GM12892 (cell line): ENCODE results near the gene GPS1.
A peak's percentile ranks its signal among the peaks of the same experiment; 100 is the strongest.

Experiments used
- DNase-seq: peaks from one replicate; pipeline ENCODE4 v3.0.0; 2011; ENCODE audit not compliant: insufficient read length
- FAIRE-seq: peaks from 2 replicates; lab custom pipeline; 2011; peaks lifted over from hg19 to GRCh38; lab: Jason Lieb, UNC
- POLR2A ChIP-seq: IDR thresholded peaks from 2 replicates; pipeline ENCODE4 v1.6.1; 2011; ENCODE audit warnings: low read depth, low read length, control low read depth
- POLR2AphosphoS5 ChIP-seq: IDR thresholded peaks from 2 replicates; pipeline ENCODE4 v1.6.1; 2011; ENCODE audit warnings: low read depth, low read length, control low read depth
- TAF1 ChIP-seq: IDR thresholded peaks from 2 replicates; pipeline ENCODE4 v1.6.1; 2011; ENCODE audit warnings: low read depth, mild to moderate bottlenecking, control low read depth, low read length, borderline replicate concordance

Gene GPS1

DNA sequence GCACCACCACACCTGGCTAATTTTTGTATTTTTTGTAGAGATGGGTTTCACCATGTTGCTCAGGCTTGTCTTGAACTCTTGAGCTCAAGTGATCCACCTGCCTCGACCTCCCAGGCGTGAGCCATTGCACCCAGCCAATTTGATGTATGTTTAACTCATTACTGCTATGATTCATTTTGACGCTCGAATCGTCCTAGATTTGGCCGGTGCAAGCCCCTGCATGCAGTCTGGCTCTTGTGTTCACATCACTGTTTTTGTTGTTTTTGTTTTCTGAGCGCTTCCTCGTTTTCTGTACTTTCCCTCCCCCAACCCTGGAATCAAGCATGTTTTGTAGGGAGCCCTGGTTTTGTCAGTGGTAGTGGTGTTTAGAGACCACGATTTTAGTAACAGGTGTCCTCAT, 21.7 kb downstream of the GPS1 start:
- TF ChIP-seq TAF1 = no peak
- no peak for TF ChIP-seq POLR2A
- TF ChIP-seq POLR2AphosphoS5 = no peak
- FAIRE-seq (no peak), DNase-seq (no peak)

GRCh38 chr17:82076018-82076784, 24.5 kb downstream of the GPS1 start:
- TF ChIP-seq POLR2A = no peak
- no peak for TF ChIP-seq TAF1
- TF ChIP-seq POLR2AphosphoS5 = no peak
- FAIRE-seq (no peak), DNase-seq (no peak)

DNA sequence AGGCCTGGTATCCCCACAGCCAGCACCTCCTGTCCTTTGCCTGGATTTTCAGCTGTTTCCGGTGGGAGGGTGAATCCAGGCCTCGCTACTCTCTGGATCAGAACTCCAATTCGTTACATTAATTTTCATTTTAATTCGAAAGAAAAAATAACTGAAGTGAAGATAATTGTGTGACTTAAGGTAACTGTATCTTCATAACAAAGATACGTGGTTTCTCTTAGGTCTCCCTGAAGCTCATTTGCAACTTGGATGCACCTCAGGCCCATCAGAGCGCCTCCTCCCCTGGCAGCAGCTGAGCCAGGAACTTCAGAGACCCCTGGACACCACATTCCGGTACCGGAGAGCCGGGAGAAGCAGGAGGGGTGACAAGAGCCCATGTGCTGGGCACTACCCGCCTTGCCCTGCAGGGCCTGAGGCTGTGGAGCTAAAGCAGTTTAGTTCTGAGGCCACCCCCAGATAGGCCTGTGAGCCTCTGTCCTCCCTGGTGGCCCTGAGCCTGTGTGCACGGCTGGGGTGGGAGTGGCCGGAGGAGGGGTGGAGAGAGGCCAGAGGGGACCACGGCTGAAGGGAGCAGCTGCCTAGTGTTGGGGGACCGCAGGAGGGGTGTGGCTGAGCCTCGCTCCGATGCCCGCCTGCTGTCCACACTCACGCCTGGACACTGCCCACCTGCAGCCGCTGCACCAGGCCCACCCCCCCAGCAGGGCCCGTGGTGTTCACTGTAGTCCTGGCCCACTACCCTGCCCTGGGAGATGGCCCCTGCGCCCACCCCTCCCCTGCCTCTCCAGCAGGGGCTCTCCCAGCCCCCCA, 25.3 kb downstream of the GPS1 start:
- FAIRE-seq (no peak), DNase-seq (no peak)
- peak; percentile 72 for TF ChIP-seq POLR2AphosphoS5
- no peak for TF ChIP-seq TAF1
- peak; percentile 52 for TF ChIP-seq POLR2A

DNA sequence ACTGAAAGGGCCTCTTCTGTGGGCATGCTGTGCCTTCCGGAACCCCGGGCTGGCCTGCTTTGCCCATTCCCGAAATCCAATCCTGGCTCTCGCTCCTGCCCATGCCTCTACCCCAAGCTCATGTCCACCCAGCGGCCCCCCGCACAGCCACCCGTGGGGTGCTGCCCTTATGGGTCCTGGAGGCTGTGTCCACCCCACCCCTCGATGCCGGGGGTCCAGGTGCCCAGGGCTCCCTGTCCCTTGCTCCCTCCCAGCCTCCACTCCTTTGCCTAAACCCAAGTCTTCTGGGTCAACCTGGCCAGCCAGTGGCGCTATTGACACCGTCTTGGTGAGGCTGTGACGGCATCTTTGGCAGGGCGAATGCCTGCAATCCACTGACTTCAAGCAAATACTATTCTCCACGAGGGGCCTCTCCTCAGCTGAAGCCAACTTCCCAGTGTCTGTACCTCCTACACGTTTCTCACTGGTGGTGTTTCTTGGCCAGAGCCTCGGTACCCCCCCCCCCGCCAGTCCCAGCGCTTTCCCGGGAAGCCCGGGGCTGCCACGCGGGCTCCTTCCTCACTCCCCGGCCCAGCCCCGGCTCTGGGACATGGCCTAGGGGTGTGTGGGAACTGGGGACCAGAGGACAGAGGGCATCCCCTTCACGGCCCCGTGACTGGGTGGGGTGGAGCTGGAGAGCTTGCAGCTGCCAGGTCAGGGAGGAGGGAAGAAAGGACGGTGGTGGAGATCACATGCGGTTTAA, 26.1 kb downstream of the GPS1 start:
- FAIRE-seq (no peak), DNase-seq (no peak)
- 0 out of 2 replicates have a peak, but pooled peaks have one; percentile 9 for TF ChIP-seq POLR2A
- TF ChIP-seq POLR2AphosphoS5 = peak; percentile 62; the same call in 1 of the 2 replicates
- TF ChIP-seq TAF1 = no peak

DNA sequence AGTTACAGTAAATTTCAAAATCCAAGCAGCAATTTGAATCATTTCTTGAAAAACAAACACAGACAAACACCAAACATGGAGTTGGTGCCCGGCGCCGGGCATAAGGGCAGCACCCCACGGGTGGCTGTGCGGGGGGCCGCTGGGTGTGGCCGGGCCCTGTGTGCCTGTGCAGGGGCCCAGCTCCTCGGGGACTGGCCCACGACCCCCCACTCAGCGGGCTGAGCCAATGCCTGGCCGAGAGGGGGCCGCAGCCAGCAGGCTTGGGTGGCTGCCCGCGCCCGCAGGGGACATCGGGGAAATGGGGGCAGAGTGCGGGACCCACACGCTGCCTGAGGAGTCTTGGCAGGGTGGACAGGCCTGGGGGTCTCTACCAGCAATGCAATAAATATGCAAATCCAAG, 26.7 kb downstream of the GPS1 start:
- no peak for FAIRE-seq

DNA sequence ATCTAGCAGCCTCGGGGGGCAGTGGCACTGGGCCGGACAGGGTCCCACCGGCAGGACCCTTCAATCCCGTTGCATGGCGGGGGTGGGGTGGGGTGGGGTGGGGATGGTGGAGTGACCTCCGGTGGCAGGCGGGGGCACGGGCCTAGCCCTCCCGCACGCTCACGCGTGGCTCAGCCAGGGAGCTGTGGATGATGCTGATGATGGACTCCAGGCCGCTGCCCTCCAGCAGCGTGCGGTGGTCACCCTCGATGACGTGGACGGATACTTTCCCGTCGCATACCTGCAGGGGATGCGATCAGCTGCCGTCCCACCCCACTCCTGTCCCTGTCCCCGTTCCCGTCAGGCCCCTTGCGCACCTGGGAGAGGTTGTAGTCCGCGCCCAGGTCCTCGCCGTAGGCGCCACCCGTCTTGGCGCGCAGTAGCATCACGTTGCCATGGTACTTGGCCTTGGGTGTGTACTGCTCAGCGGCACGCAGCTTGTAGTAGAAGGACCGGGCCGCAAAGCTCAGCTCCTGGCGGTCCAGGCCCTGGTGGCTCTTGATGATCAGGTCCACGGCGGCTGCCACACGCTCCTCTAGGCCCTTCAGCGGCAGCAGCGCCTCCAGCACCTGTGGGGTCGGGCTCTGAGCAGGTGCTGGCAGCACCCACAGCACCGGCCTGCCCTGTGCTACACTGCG, 27.4 kb downstream of the GPS1 start:
- FAIRE-seq = no peak
- TF ChIP-seq TAF1 (no peak), POLR2AphosphoS5 (no peak), POLR2A (no peak)
- no peak for DNase-seq

More for the DNA sequence above, 26.7 kb downstream of the GPS1 start:
- no peak for DNase-seq
- no peak for TF ChIP-seq POLR2AphosphoS5
- no peak for TF ChIP-seq POLR2A
- no peak for TF ChIP-seq TAF1

GRCh38 chr17:82080048-82080788, 28.5 kb downstream of the GPS1 start:
- no peak for TF ChIP-seq POLR2A
- TF ChIP-seq POLR2AphosphoS5 = no peak
- TF ChIP-seq TAF1 = no peak
- FAIRE-seq = no peak

DNA sequence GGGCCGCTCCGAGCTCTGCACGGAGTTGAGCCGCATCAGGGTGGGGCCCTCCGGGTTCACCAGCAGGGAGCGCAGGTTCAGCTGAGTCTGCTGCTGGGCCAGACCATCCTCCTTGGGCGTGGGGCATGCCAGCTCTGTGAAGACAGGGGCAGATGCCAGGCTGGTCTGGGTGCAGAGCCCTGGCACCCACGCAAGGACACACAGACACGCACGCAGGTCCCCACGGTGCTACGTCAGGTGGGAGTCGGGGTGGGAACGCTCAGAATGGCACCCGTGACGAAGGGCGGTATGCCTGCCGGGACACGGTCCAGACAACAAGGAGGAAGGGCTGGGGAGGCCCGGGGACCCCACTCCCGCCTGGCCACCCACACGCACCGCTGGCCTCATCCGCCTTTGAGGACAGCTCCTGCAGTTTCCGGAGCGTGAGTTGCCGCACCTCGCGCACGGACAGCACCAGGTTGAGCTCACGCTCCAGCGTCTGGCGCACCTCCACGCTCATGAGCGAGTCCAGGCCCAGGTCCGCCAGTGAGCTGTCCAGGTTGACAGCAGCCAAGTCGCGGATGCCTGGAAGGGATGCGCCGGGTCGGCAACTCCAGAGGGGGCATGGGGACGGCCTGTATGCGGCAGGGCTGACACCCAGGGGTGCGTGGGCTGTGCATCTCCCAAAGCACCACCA, 29.2 kb downstream of the GPS1 start:
- TF ChIP-seq POLR2AphosphoS5 (peak; percentile 16; the same call in 1 of the 2 replicates), TAF1 (no peak)
- DNase-seq (no peak), FAIRE-seq (no peak)

More at GRCh38 chr17:82080048-82080788, 28.5 kb downstream of the GPS1 start:
- no peak for DNase-seq

GRCh38 chr17:82081546-82081945, 29.8 kb downstream of the GPS1 start:
- TF ChIP-seq POLR2A = no peak
- TF ChIP-seq TAF1 = no peak
- TF ChIP-seq POLR2AphosphoS5 = no peak; the same call in 1 of the 2 replicates
- DNase-seq (no peak), FAIRE-seq (no peak)
